ENCODE measurements around the gene C7orf57. TPM values are rescaled to one million over a fixed set of nuclear protein-coding genes. Genes with fewer than 3 reads are reported as not detected.

Gene C7orf57
- total RNA-seq, 1 donor from 2014 or later = not detected

DNA sequence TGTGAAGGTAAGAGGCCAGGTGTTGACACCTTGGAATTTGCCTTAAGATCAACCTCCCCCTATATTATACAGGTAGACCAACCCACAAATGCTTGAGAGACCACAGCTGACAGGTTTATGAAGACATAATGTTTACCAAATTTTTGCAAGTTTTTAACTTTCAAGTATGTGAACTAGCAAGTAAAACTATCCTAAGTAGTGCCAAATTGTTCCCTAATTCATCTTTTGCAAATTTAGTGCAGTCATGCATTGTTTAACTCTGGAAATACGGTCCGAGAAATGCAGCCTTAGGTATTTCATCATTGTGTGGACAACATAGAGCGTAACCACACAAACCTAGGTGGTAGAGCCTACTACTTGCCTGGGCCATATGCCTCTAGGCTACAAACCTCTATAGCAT, 64.4 kb downstream of the C7orf57 start:
- DNase-seq (no peak), ATAC-seq (no peak)
- intact Hi-C loops (cut with micrococcal nuclease) = loop anchor here (10.0 kb wide), 2 partner anchors 105 to 155 kb away; partner anchors contain the start of gene PKD1L1

DNA sequence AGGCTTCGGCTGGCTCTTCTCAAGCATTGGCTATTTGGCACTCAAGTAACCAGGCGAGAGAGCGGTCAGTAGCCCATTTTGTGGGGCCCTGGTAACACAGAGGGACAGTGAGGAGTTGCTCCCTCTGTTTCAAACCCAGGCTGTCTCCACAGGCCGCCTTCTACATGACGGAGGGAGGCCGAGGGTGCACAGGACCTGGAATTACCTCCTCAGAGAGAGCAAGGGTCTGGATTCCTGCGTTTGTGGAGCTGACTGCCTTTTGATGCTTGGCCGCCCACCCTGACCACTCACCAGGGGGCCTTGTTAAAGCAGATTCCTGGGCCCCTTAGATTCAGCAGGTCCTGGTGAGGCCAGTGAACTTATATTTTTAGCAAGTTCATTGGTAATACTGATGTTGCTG, 66.0 kb downstream of the C7orf57 start:
- ATAC-seq (no peak), DNase-seq (no peak)
- intact Hi-C loops (cut with micrococcal nuclease) = loop anchor here (10.0 kb wide), 1 partner anchor 157 kb away; the partner anchor contains the start of gene PKD1L1

DNA sequence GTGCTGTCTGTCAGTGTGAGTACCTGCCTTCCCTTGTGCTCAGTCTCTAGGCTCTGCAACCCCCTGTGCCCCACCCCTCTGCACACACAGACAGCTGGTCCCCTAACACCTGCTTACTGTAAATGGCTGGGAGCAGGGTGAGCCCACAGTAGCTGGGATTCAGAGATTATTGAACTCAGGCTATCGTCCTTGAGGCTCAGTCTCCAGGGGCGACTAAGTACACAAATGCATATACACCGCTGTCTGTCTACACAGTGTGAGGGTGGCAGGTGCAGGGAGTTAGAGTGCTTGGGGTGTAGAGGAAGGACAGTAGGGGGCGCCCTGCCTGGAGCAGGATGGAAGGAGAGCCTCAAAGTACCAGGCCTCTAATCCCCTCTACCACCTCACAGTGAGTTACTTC, 66.6 kb downstream of the C7orf57 start:
- intact Hi-C loops (cut with micrococcal nuclease) = loop anchor here (10.0 kb wide), 1 partner anchor 157 kb away; the partner anchor contains the start of gene PKD1L1
- DNase-seq = no peak
- no peak for ATAC-seq

DNA sequence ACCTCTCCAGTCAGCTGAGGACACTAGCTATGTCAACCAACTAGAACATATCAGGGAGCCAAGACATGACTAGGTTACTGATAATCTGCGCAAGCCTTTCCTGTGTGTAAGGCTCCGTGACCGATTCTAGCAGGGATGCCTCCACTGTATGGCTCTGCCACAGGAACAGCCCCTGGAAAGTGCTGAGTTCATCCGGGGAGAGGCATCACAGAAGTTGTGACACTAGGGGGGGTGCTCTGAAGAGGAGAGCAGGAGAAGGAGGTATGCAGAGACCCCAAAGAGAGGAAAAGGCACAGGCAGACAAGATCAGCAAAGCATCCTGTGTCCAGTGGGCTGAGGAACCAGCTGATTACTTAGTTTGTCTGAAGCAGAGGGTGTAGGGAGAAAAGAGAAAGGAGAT, 67.2 kb downstream of the C7orf57 start:
- ATAC-seq = no peak
- intact Hi-C loops (cut with micrococcal nuclease) = loop anchor here (10.0 kb wide), 1 partner anchor 158 kb away; the partner anchor contains the start of gene PKD1L1
- no peak for DNase-seq

DNA sequence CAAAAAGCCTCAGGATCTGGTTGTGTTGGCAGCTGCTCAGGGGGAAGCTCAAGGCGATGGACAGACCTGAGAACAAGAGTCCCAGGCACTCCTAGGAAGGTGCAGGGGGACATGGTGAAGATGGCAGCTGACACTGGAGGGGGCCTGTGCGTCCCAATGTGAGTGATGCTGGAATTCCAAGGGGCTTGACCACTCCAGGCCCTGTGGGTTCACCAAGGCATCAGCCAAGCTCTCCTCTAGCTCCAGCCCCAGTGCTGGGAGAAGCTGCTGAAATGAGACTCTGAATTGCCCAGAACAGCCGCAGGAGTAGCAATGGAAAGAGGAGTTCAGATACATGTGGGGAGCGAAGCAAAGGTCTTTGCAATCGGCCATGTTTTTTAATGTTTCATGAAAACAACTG, 69.7 kb downstream of the C7orf57 start:
- intact Hi-C loops (cut with micrococcal nuclease) = loop anchor here (10.0 kb wide), 1 partner anchor 160 kb away; the partner anchor contains the start of gene PKD1L1
- ATAC-seq (no peak), DNase-seq (no peak)

DNA sequence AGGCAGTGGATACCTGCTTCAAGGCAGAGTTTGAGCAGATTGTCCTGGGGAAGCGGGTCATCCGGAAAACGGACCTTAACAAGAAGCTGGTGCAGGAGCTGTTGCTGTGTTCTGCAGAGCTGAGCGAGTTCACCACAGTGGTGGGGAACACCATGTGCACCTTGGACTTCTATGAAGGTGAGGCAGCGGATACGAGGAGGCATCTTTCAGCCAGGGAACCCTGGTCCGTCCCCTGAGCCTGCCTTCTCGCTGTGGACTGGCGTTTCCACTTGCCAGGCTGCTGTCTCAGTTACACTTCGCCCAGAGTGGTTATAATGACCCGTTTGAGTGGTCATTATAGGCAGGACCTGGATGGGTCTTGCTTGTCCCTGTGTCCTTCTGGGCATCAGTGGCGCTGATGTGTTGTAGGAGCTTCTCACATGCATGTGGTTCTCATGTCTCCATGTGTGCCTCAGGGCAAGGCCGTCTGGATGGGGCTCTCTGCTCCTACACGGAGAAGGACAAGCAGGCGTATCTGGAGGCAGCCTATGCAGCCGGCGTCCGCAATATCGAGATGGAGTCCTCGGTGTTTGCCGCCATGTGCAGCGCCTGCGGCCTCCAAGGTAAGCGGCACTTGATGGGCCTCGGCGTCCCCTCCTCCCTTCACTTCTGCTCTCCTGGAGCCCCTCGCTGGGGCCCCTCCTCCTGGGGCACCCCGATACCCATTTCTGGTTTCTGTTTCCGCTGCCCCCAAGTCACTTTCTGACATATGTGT, 71.7 kb downstream of the C7orf57 start:
- ATAC-seq = no peak
- DNase-seq = no peak
- intact Hi-C loops (cut with micrococcal nuclease) = loop anchor here (1.0 to 10.0 kb wide), 2 partner anchors 16 to 162 kb away; partner anchors contain the start of gene PKD1L1

DNA sequence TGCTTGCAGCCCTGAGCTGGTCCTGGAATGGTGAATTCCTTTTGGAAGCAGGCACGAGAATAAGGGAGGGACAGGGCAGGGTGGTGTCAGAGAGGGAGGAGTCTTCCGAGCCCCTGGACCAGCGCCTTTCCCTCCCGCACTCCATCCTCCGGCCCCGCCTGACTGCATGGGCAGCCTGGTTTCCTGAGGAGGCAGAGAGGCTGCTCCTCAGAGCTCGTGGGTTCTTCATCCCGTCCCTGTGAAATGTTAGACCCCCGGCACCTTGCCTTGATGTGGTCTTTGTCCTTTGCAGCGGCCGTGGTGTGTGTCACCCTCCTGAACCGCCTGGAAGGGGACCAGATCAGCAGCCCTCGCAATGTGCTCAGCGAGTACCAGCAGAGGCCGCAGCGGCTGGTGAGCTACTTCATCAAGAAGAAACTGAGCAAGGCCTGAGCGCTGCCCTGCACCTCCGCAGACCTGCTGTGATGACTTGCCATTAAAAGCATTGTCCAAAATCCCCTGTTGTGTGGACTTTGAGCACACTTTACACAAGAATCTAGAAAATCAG, 72.7 kb downstream of the C7orf57 start:
- DNase-seq (no peak), ATAC-seq (no peak)
- intact Hi-C loops (cut with micrococcal nuclease) = loop anchor here (10.0 kb wide), 1 partner anchor 163 kb away; the partner anchor contains the start of gene PKD1L1

DNA sequence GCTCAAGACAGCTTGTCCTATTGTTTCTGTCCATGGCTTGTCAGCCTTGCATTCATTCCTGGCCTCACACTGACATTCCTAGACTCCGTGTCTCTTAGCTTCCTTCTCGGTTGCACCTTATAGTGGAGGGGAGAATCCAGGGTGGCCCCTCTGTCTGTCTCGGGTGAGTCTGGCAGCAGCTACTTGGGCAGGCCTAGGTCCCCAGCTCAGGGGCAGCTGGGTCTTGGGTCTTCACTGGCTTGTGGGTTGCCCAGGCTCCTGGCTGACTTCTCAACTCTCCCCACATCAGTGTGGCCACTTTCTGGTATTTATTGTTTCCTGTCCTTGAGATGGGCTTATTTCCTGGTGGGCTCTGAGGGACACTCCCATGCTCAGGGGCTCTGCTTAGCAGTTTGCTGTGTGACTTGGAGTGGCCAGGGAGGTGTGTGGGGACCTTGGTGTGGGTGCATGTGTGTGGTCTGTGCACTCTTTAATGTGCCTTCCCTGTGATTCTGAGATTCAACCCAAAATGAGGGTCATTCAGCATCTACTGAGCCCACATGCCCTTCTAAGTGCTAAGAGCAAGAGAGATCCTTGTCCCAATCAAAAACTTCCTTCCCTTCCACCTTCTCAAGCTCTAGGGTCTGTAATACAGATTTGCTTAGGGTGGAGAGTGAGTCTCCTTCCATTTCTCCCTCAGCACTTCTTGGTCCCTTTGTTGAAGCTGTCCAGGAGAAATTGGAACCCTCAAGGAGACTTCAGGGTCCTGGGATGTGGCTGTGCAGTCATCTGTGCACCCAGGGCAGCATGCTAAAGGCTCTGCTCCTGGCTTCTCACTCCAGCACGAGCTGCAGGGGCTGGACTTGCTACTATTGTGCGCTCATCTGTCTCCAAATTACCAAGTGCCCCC, 73.9 kb downstream of the C7orf57 start:
- ATAC-seq (peak; percentile 14), DNase-seq (no peak)
- intact Hi-C loops (cut with micrococcal nuclease) = loop anchor here (10.0 kb wide), 1 partner anchor 164 kb away; the partner anchor contains the start of gene PKD1L1

DNA sequence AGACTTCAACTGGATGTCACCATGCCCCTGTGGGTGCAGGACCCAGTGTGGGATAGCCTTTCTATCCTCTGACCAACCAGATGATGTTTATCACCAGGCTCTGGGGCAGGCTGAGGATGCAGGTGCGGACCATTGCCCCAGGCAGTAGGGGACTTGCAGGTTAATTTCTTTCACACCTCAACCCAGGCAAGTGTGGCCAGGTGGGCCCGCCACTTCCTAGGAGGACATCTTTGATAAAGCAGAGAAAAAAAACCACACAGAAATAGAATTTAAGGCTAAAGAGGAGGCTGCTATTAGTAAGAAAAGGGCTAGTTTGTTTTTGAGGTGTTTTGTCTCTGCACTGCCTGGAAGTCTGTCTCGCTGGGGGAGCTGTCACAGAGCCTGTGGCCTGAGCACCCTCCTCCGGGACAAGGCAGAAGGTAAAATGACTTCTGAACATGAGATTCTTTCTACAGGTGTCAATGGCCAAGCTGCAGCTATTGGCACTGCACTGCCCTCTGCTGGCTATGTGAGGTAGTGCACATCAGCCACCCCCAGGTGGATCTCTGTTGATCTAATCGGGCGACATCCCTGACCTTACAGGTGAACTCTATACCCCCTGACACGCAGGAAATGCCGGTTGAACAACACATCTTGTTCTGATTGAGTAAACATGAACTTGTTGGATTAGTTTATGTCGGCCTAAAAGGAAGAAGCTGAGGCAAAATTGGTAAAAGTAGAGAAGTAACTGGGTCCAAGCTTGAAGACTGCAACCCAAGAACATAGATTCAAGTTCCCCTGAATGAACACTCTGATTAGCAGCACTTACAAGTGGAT, 74.7 kb downstream of the C7orf57 start:
- ATAC-seq = peak; percentile 80
- intact Hi-C loops (cut with micrococcal nuclease) = loop anchor here (10.0 kb wide), 1 partner anchor 165 kb away; the partner anchor contains the start of gene PKD1L1
- DNase-seq = peak; percentile 82

DNA sequence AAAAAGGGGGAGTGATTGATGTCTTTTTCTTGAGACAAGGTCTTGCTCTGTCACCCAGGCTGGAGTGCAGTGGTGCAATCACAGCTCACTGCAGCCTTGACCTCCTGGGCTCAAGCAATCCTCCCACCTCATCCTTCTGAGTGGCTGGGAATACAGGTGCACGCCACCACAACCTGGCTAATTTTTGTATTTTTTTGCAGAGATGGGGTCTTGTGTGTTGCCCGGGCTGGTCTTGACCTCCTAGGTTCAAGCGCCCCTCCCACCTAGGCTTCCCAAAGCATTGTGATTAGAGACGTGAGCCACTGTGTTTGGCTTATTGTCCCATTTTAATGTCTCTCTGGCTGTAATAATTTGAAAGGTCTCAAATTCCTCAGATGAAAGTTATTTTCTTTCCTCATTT, 75.5 kb downstream of the C7orf57 start:
- DNase-seq = no peak
- no peak for ATAC-seq
- intact Hi-C loops (cut with micrococcal nuclease) = no loop called here

Other genes starting within 250 kb of the C7orf57 start
- 2.8 TPM for gene PKD1L1, start 87.1 kb upstream of the C7orf57 start, total RNA-seq
- 28.4 TPM for gene HUS1, start 55.9 kb upstream of the C7orf57 start, total RNA-seq
- gene SUN3, start 6.4 kb upstream of the C7orf57 start, total RNA-seq = not detected
- 20.9 TPM for gene UPP1, start 53.7 kb downstream of the C7orf57 start, total RNA-seq
- gene ABCA13, start 135.9 kb downstream of the C7orf57 start, total RNA-seq = 0.20 TPM

Data from left ventricle myocardium superior (tissue), 1 donor.